Measurements from ENCODE around the gene TBC1D26.
"Not testable (repeated sequence)": the region's sequence is repeated elsewhere in the genome, so short reads cannot be mapped to it uniquely, and the experiment has no call there.

GRCh38 chr17:15708879-15709278 lies 23.2 kb upstream of the TBC1D26 start:
- TF ChIP-seq CTCF, EP300, POLR2A, POLR2AphosphoS5 (IDR thresholded peaks at IDR 0.05): not testable (repeated sequence)

All from suprapubic skin (tissue), 4 donors.